GM10266 (cell line): Measurements from ENCODE around the gene HID1.

Experiments used
- DNase-seq: peaks from one replicate; pipeline ENCODE4 v3.0.0; 2012; ENCODE audit errors: extremely low spot score
- TF ChIP-seq, protein P1 (sequence below): IDR thresholded peaks from 2 replicates; pipeline ENCODE4 v1.5.1; 2012; ENCODE audit warnings: mild to moderate bottlenecking, low read depth; ENCODE audit not compliant: control insufficient read depth, insufficient read depth; ENCODE audit errors: missing control alignments

The HID1 gene

DNA sequence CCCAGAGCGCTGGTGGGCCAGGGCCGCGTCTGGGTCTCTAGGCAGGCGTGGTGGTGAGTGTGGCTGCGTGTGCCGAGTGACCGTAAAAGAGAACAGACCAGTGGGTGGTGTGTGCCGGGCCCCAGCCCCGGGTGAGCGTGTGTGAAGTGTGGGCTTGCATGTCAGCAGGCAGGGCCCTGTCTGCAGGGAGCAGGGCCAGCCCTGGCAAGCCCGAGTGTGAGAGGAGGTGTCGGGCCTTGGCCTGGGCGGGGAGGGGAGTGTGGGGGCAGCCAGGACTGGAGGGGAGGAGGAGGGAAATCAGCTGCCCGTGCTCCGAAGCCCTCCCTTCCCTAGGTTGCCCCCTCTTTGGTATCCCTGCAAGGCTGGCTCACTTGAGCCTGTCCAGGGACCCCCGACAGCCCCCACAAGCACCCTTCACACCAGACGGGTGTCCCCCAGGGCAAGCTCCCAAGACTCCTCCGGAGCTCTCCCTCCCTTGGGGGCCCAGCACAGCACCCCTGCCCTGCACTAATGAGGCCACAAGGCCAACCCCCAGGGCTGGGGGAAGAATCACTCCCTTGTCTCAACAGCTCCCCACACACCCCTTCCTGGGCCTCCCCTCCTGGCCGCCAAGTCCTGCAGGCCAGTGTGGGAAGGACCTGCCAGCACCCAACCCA, 51.4 kb downstream of the HID1 start:
- TF ChIP-seq, protein P1, sequence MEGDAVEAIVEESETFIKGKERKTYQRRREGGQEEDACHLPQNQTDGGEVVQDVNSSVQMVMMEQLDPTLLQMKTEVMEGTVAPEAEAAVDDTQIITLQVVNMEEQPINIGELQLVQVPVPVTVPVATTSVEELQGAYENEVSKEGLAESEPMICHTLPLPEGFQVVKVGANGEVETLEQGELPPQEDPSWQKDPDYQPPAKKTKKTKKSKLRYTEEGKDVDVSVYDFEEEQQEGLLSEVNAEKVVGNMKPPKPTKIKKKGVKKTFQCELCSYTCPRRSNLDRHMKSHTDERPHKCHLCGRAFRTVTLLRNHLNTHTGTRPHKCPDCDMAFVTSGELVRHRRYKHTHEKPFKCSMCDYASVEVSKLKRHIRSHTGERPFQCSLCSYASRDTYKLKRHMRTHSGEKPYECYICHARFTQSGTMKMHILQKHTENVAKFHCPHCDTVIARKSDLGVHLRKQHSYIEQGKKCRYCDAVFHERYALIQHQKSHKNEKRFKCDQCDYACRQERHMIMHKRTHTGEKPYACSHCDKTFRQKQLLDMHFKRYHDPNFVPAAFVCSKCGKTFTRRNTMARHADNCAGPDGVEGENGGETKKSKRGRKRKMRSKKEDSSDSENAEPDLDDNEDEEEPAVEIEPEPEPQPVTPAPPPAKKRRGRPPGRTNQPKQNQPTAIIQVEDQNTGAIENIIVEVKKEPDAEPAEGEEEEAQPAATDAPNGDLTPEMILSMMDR, result no peak
- DNase-seq, result no peak

DNA sequence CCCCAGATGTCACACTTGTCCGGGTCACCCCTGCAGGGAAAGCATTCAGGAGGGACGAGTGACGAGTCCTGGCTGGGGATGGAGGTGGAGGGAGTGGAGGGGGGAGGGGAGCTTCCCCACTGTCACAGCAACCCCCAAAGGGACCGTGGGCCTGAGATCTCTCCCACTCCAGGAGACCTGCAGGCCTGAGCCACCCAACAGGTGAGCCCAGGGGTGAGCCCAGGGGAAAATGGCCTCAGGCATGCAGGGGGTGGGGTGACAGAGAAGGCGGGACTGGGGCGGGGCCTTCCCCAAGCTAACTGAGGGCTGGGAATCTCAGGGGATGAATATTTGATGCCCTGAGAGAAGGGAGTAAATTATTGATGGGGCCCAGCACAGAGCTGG, 51.9 kb downstream of the HID1 start:
- no peak for DNase-seq
- TF ChIP-seq, protein P1, result no peak

DNA sequence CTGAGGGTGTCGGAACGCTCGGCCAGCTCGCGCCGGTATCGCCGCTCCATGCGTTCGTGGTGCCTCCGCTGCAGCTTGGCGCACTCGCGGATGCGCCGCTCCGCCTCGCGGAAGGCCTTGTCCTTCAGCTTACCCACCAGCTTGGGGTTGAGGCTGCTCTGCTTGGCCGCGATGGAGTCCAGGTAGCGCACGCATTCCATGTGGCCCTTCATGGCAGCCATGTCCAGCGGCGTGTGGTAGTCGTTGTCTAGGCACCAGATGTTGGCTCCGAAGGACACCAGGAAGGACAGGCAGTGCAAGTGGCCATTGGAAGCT, 52.3 kb downstream of the HID1 start:
- TF ChIP-seq, protein P1, result no peak

DNA sequence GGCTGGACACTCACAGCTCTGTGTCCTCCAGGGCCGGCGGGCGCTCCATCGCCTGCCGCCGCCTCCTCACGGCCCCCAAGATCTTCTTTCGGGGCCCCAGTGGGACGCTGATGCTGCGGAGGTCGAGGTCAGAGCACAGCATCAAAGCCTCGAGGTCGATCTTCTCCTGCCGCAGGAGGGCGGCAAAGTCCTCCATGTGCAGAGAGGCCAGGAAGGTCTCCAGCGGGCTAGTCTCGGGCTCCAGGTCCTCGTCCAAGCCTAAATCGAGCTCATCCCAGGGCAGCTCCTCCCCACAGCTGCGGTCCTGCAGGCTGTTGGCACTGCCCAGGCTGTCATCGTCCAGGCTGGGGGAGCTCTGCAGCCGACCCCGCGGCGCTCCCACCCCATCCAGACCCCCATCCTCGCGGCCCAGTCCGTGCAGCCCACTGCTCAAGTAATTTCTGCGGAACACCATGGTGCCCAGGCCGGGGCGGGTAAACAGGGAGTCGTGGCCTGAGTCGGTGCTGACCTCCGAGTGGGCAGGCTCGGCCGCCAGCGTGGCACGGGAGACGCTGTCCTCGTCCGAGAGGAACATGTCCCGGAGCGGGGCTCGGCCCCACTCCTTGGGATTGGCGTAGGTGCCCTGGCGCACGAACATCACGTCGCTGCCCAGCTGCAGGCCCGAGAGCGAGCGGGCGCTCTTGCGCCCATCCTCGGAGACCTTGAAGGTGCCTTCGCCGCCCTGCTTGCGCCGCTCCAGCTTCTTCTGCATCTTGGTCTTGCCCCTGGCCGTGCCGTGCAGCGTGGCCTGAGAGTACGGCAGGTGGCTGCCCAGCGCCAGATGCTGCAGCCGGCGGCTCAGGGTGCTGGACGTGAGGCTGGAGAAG, 52.9 kb downstream of the HID1 start:
- TF ChIP-seq, protein P1, result peak; percentile 45
- no peak for DNase-seq

More for the DNA sequence above, 52.3 kb downstream of the HID1 start:
- no peak for DNase-seq

DNA sequence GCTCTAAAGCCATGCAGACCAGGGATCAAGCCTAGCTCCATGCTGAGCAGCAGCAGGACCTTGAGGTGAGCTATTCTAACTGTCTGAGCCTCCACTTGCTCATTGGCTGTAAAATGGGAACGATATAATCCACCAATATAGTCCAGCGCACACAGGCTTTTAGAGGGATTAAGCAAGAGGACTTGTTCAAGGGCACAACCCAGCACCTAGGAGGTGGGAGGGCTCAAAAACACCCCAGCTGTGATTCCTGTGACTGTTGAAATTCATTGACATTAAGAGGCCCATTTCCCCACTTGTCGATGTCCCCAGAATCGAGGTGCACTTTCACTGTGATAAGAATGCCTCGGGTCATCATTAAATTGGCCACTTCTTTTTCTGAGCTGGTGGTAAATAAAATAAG, 53.7 kb downstream of the HID1 start:
- DNase-seq, result no peak
- TF ChIP-seq, protein P1, result no peak

DNA sequence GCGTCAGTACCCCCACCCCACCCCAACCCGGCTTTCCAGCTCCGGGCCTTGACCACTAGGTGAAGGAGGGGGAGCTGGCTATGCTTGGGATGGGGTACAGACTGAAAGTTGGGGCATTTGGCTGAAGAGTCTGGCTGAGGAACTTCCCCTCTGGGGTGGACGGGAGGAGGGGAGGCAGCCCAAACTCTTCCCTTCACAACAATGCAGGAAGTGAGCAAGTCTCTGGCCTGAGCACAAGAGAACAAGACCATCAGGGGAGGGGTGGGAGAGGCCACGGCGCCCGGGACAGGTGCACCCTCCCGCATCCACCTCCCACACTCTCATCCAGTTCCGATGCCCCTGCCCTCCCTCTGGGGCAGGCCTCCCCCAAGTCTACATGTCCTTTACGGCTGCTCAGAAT, 55.1 kb downstream of the HID1 start:
- TF ChIP-seq, protein P1, result no peak
- DNase-seq, result no peak

DNA sequence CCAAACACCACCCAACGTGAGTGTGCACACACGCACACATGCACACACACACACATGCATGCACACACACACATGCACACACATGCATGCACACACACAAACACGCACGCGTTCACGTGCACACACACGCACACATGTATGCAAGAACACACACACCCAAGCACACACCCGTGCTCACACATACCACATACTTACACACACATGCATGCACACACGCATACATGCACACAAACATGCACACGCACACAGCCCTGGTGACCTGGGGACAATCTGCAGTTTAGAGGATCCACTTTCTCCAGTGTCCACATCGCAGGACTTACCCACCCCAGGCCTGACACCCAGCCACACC, 55.7 kb downstream of the HID1 start:
- TF ChIP-seq, protein P1, result no peak
- DNase-seq, result no peak
